ENCODE results near the gene TAF1B. TPM values are rescaled to one million over a fixed set of nuclear protein-coding genes. Genes with fewer than 3 reads are reported as not detected.

The TAF1B gene
- total RNA-seq, 1 experiment from 2014 or later, result 29.9 TPM

- Mint-ChIP-seq H3K27me3 (ENCODE audit: low read depth) (no peaks in the 10 kb centered on the region), H3K27ac (no peak overlapping the region), H3K36me3 (ENCODE audit: insufficient read depth in 1 of 3, low read depth in 3 of 3) (no peaks in the 10 kb centered on the region; a peak in 1 of 7 replicates), H3K4me1 (peaks cover 0 to 4% of the 10 kb centered on the region in 2 experiments; a peak in 1 of 4 replicates), H3K4me3 (no peak overlapping the region), H3K9me3 (no peaks in the 10 kb centered on the region)
- no peaks in the 10 kb centered on the region for H3K79me2 ChIP-seq (ENCODE audit: insufficient read depth, low read length)
- DNase-seq, result no peak
- H3K27ac ChIP-seq (ENCODE audit: insufficient read length, low read depth, low read length), result no peak overlapping the region
- H3K79me1 ChIP-seq (ENCODE audit: insufficient read depth, low read depth, low read length, poor library complexity, severe bottlenecking), result no peaks in the 10 kb centered on the region
- H3K14ac ChIP-seq (ENCODE audit: insufficient read depth, low read length), result no peak overlapping the region
- no peak overlapping the region for H3K4me2 ChIP-seq (ENCODE audit: insufficient read depth, insufficient read length, low read length)
- H2AFZ ChIP-seq (ENCODE audit: low read length), result no peak overlapping the region
- no peak overlapping the region for H3T11ph ChIP-seq (ENCODE audit: low read length)
- TF ChIP-seq CTCF (conservative IDR thresholded peaks at IDR 0.05), result no peak
- H3K9me3 ChIP-seq (ENCODE audit: control insufficient read depth, low read depth, low read length), result no peaks in the 10 kb centered on the region
- H2BK15ac ChIP-seq (ENCODE audit: low read depth, low read length), result no peak overlapping the region
- no peak overlapping the region for H2BK12ac ChIP-seq (ENCODE audit: insufficient read length, low read depth, low read length)
- no CpG with 5 or more reads among the region's 11 CpGs for WGBS (ENCODE audit: extremely low coverage, insufficient read length, low lambda C conversion rate)
- no peak overlapping the region for H2BK20ac ChIP-seq (ENCODE audit: low read depth, low read length, poor library complexity, severe bottlenecking)
- H3K23me2 ChIP-seq (ENCODE audit: insufficient read length, low read depth, low read length, poor library complexity, severe bottlenecking), result no peaks in the 10 kb centered on the region
- no peak overlapping the region for H3K18ac ChIP-seq (ENCODE audit: insufficient read length, low read depth, low read length)
- H3K56ac ChIP-seq (ENCODE audit: insufficient read length, low read depth, low read length), result no peak overlapping the region
- no peak overlapping the region for H2BK5ac ChIP-seq (ENCODE audit: insufficient read length, low read length)
- H2AK5ac ChIP-seq (ENCODE audit: insufficient read length, low read length), result no peak overlapping the region
- H4K91ac ChIP-seq (ENCODE audit: insufficient read length, low read depth, low read length), result no peak overlapping the region
- H3K4ac ChIP-seq (ENCODE audit: low read depth, low read length), result no peak overlapping the region
- no peak overlapping the region for H3K23ac ChIP-seq (ENCODE audit: insufficient read length, low read depth, low read length)
- no peak overlapping the region for H3K9ac ChIP-seq (ENCODE audit: extremely low read depth, insufficient read length, low read length)
- no peak overlapping the region for H2BK120ac ChIP-seq (ENCODE audit: low read depth, low read length, poor library complexity, severe bottlenecking)
- H4K5ac ChIP-seq (ENCODE audit: insufficient read length, low read depth, low read length), result no peak overlapping the region
- H4K8ac ChIP-seq (replicated peaks; ENCODE audit: insufficient read length, low read depth, low read length), result no peak overlapping the region
- no peaks in the 10 kb centered on the region for H3K27me3 ChIP-seq (ENCODE audit: insufficient read depth, low read length)
- H4K20me1 ChIP-seq (ENCODE audit: control insufficient read depth, insufficient read depth, insufficient read length), result no peaks in the 10 kb centered on the region
- no peaks in the 10 kb centered on the region for H3K4me1 ChIP-seq (ENCODE audit: insufficient read depth, low read length)
Measured at GRCh38 chr2:9967053-9967775, 123.9 kb downstream of the TAF1B start.
